ENCODE data around the gene ZXDC. TPM values are rescaled to one million over a fixed set of nuclear protein-coding genes. Genes with fewer than 3 reads are reported as not detected.
A peak's percentile ranks its signal among the peaks of the same experiment; 100 is the strongest.

ZXDC gene
- total and polyA plus RNA-seq, 2 experiments from 2014 or later = 24.1 to 25.0 TPM

- H3K36me3 ChIP-seq (replicated peaks; ENCODE audit: insufficient read depth, low read depth) = no peaks in the 10 kb centered on the region
- no peaks in the 10 kb centered on the region for H3K9me2 ChIP-seq (replicated peaks; ENCODE audit: insufficient read depth)
- no peaks in the 10 kb centered on the region for H4K20me1 ChIP-seq (ENCODE audit: insufficient read depth, poor library complexity, severe bottlenecking)
- no peaks in the 10 kb centered on the region for H3K9me3 ChIP-seq (ENCODE audit: low read depth)
- no peaks in the 10 kb centered on the region for H3K4me1 ChIP-seq (ENCODE audit: insufficient read depth)
- H3K27me3 ChIP-seq = no peaks in the 10 kb centered on the region
- no peak for DNase-seq (ENCODE audit: low spot score)
- no peak overlapping the region for H3K27ac ChIP-seq
- no peak overlapping the region for H3K4me3 ChIP-seq
- no peak overlapping the region for H3K4me2 ChIP-seq
- no peak overlapping the region for H2AFZ ChIP-seq
- no peaks in the 10 kb centered on the region for H3K79me2 ChIP-seq
- TF ChIP-seq EZH2 (IDR thresholded peaks at IDR 0.05; ENCODE audit: borderline replicate concordance) (no peak), EZH2phosphoT487 (IDR thresholded peaks at IDR 0.05; ENCODE audit: low read depth, severe bottlenecking, unreplicated experiment) (no peak), CTCF (IDR thresholded peaks at IDR 0.05; ENCODE audit: poor library complexity) (no peak)
- 96% methylated on average over 5 of the region's 5 CpGs for WGBS (ENCODE audit: low lambda C conversion rate, missing lambda C conversion rate)
These were observed 67.6 kb downstream of the ZXDC start for GRCh38 chr3:126408099-126408498.

GRCh38 chr3:126407412-126408044 is 68.2 kb downstream of the ZXDC start:
- no peaks in the 10 kb centered on the region for H3K27me3 ChIP-seq
- DNase-seq (ENCODE audit: low spot score) = no peak
- no peaks in the 10 kb centered on the region for H3K79me2 ChIP-seq
- H3K9me2 ChIP-seq (replicated peaks; ENCODE audit: insufficient read depth) = no peaks in the 10 kb centered on the region
- TF ChIP-seq CTCF (IDR thresholded peaks at IDR 0.05; ENCODE audit: poor library complexity) (no peak), EZH2phosphoT487 (IDR thresholded peaks at IDR 0.05; ENCODE audit: low read depth, severe bottlenecking, unreplicated experiment) (no peak), EZH2 (IDR thresholded peaks at IDR 0.05; ENCODE audit: borderline replicate concordance) (no peak)
- H3K9me3 ChIP-seq (ENCODE audit: low read depth) = no peaks in the 10 kb centered on the region
- no peak overlapping the region for H3K27ac ChIP-seq
- no peaks in the 10 kb centered on the region for H3K4me1 ChIP-seq (ENCODE audit: insufficient read depth)
- no peak overlapping the region for H3K4me2 ChIP-seq
- no peak overlapping the region for H3K4me3 ChIP-seq
- WGBS (ENCODE audit: low lambda C conversion rate, missing lambda C conversion rate) = 79% methylated on average over 5 of the region's 5 CpGs
- H3K36me3 ChIP-seq (replicated peaks; ENCODE audit: insufficient read depth, low read depth) = no peaks in the 10 kb centered on the region
- no peaks in the 10 kb centered on the region for H4K20me1 ChIP-seq (ENCODE audit: insufficient read depth, poor library complexity, severe bottlenecking)
- H2AFZ ChIP-seq = no peak overlapping the region

GRCh38 chr3:126406389-126407296 is 69.0 kb downstream of the ZXDC start:
- 88% methylated on average over 15 of the region's 15 CpGs for WGBS (ENCODE audit: low lambda C conversion rate, missing lambda C conversion rate)
- Histone ChIP-seq H3K4me3 (no peak overlapping the region), H3K4me1 (ENCODE audit: insufficient read depth) (no peaks in the 10 kb centered on the region), H3K36me3 (replicated peaks; ENCODE audit: insufficient read depth, low read depth) (no peaks in the 10 kb centered on the region), H3K79me2 (no peaks in the 10 kb centered on the region), H3K9me3 (ENCODE audit: low read depth) (no peaks in the 10 kb centered on the region), H2AFZ (no peak overlapping the region), H3K27me3 (no peaks in the 10 kb centered on the region), H3K4me2 (no peak overlapping the region), H3K9me2 (replicated peaks; ENCODE audit: insufficient read depth) (no peaks in the 10 kb centered on the region), H3K27ac (no peak overlapping the region), H4K20me1 (ENCODE audit: insufficient read depth, poor library complexity, severe bottlenecking) (no peaks in the 10 kb centered on the region)
- TF ChIP-seq EZH2 (IDR thresholded peaks at IDR 0.05; ENCODE audit: borderline replicate concordance) (no peak), CTCF (IDR thresholded peaks at IDR 0.05; ENCODE audit: poor library complexity) (no peak), EZH2phosphoT487 (IDR thresholded peaks at IDR 0.05; ENCODE audit: low read depth, severe bottlenecking, unreplicated experiment) (no peak)
- peak; percentile 2 for DNase-seq (ENCODE audit: low spot score)
